ENCODE results near the gene ANKS1B.
"Not testable (repeated sequence)": the region's sequence is repeated elsewhere in the genome, so short reads cannot be mapped to it uniquely, and the experiment has no call there.

The ANKS1B gene

GRCh38 chr12:98868538-98868937, 1116.2 kb downstream of the ANKS1B start:
- Mint-ChIP-seq H3K27me3 (no peaks in the 10 kb centered on the region), H3K27ac (no peak overlapping the region), H3K4me3 (no peak overlapping the region), H3K4me1 (ENCODE audit: low read depth) (no peaks in the 10 kb centered on the region), H3K9me3 (peaks cover 5% of the 10 kb centered on the region), H3K36me3 (ENCODE audit: low read depth) (no peaks in the 10 kb centered on the region)
- intact Hi-C loops (cut with micrococcal nuclease), result no loop called here

DNA sequence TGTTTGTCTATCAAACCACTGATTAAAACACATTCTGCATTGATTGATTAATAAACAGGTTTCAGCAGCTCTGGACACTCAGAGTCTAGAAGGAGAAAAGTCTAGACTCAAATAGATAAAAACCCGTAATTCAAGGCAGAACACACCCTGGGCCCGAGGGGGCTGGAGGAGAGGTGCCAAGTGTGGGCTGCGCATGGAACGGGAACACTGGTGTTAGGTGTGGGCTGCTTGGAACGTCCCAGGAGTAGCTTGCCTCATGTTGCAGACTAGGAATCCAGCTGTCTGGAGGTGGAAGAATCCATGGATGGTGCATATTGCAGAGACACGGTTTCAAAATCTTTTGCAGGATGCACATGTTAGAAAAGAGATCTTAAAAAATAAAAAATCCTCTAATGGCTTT, 1116.7 kb downstream of the ANKS1B start:
- no peaks in the 10 kb centered on the region for H3K4me1 Mint-ChIP-seq (ENCODE audit: low read depth)
- H3K27me3 Mint-ChIP-seq, result no peaks in the 10 kb centered on the region
- no peak overlapping the region for H3K27ac Mint-ChIP-seq
- H3K36me3 Mint-ChIP-seq (ENCODE audit: low read depth), result no peaks in the 10 kb centered on the region
- peaks cover 5% of the 10 kb centered on the region for H3K9me3 Mint-ChIP-seq
- no peak overlapping the region for H3K4me3 Mint-ChIP-seq
- intact Hi-C loops (cut with micrococcal nuclease), result no loop called here

DNA sequence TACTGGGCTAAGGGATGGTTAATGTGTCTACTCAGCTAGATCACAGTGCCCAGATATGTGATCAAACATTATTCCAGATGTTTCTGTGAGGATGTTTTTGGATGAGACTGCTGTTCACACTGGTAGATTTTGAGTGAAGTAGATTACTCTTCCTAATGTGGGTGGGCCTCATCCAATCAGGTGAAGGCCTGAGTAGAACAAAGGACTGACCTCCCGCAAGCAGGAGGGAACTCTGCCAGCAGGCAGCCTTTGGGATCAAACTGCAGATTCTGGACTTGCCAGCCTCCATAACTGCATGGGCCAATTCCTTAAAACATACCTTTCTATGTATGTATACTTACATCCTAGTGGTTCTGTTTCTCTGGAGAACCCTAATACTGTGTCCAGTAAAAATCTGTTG, 1120.4 kb downstream of the ANKS1B start:
- Mint-ChIP-seq H3K9me3 (peaks cover 5% of the 10 kb centered on the region), H3K36me3 (ENCODE audit: low read depth) (no peaks in the 10 kb centered on the region), H3K27ac (no peak overlapping the region), H3K4me1 (ENCODE audit: low read depth) (no peaks in the 10 kb centered on the region), H3K27me3 (no peaks in the 10 kb centered on the region), H3K4me3 (no peak overlapping the region)
- intact Hi-C loops (cut with micrococcal nuclease), result no loop called here

DNA sequence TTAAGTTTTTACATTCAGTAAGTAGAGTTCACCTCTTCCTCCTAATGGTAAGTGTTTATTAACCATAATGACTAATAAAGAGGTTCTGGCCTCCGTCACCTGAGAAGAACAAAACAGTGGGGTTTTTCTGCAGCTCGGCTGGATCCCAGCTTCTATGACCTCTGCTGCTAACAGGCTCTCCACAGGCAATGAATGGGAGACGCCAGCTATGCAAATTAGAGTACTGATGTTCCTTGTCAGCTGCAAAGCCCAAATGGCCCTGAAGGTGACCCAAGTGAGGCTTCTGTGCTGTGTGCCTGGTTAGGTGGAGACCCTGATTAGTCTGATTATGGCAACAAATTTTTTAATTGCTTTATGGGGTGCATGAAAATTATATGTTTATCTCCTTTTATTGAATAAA, 1121.6 kb downstream of the ANKS1B start:
- H3K27ac Mint-ChIP-seq, result no peak overlapping the region
- H3K27me3 Mint-ChIP-seq, result no peaks in the 10 kb centered on the region
- no peak overlapping the region for H3K4me3 Mint-ChIP-seq
- H3K9me3 Mint-ChIP-seq, result peaks cover 5% of the 10 kb centered on the region
- intact Hi-C loops (cut with micrococcal nuclease), result no loop called here
- H3K36me3 Mint-ChIP-seq (ENCODE audit: low read depth), result no peaks in the 10 kb centered on the region
- H3K4me1 Mint-ChIP-seq (ENCODE audit: low read depth), result no peaks in the 10 kb centered on the region

DNA sequence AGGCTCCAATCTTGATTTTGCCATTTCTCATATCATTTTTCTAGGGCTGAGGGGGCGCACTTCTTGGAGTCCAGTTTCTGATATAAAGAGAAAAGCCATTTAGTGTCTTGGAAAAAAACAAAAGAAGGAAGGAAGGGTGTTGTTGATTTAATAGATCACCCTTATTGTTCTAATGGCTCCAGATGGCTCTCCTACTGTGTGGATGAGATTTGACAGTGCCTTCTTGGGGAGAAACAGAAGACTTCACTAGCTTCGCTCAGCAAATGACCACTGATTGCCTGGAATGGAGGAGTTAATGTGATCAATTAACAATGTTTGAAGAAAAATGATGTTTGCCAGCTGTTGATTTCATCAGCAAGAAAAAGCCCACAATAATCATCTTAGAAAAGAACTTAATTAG, 1123.5 kb downstream of the ANKS1B start:
- peaks cover 5% of the 10 kb centered on the region for H3K9me3 Mint-ChIP-seq
- no peaks in the 10 kb centered on the region for H3K4me1 Mint-ChIP-seq (ENCODE audit: low read depth)
- no peak overlapping the region for H3K27ac Mint-ChIP-seq
- H3K36me3 Mint-ChIP-seq (ENCODE audit: low read depth), result no peaks in the 10 kb centered on the region
- H3K27me3 Mint-ChIP-seq, result no peaks in the 10 kb centered on the region
- intact Hi-C loops (cut with micrococcal nuclease), result no loop called here
- no peak overlapping the region for H3K4me3 Mint-ChIP-seq

GRCh38 chr12:98856897-98857540, 1127.7 kb downstream of the ANKS1B start:
- Mint-ChIP-seq H3K9me3 (no peaks in the 10 kb centered on the region), H3K27me3 (peaks cover 2% of the 10 kb centered on the region), H3K27ac (no peak overlapping the region), H3K4me3 (no peak overlapping the region), H3K36me3 (ENCODE audit: low read depth) (no peaks in the 10 kb centered on the region), H3K4me1 (ENCODE audit: low read depth) (no peaks in the 10 kb centered on the region)
- intact Hi-C loops (cut with micrococcal nuclease), result no loop called here

DNA sequence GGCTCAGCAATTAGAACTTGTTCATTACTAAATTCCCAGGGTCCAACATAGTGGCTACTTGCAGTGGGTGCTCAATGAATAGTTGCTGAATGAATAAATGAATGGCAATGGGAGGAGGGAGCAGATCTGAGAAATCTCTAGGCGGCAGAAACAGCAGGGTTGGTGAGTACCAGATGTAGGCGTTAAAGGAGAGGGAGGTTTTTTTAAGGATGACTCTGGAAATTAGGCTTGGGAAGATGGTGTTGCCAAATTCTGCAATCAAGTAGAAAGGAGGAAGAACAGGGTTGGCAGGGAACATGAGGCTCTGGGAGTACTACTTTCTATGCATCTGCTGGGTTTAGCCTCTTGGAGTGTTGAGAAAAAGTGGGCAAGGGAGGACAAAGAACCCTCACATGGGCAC, 1132.6 kb downstream of the ANKS1B start:
- Mint-ChIP-seq H3K4me3 (no peak overlapping the region), H3K36me3 (ENCODE audit: low read depth) (no peaks in the 10 kb centered on the region), H3K9me3 (no peaks in the 10 kb centered on the region), H3K27ac (no peak overlapping the region), H3K4me1 (ENCODE audit: low read depth) (no peaks in the 10 kb centered on the region), H3K27me3 (peaks cover 3% of the 10 kb centered on the region)
- intact Hi-C loops (cut with micrococcal nuclease), result no loop called here

- H3K27me3 Mint-ChIP-seq, result peaks cover 3% of the 10 kb centered on the region
- no peaks in the 10 kb centered on the region for H3K9me3 Mint-ChIP-seq
- intact Hi-C loops (cut with micrococcal nuclease), result no loop called here
- no peaks in the 10 kb centered on the region for H3K4me1 Mint-ChIP-seq (ENCODE audit: low read depth)
- H3K27ac Mint-ChIP-seq, result no peak overlapping the region
- no peak overlapping the region for H3K4me3 Mint-ChIP-seq
- H3K36me3 Mint-ChIP-seq (ENCODE audit: low read depth), result no peaks in the 10 kb centered on the region
These were observed 1137.5 kb downstream of the ANKS1B start for GRCh38 chr12:98847242-98847641.

DNA sequence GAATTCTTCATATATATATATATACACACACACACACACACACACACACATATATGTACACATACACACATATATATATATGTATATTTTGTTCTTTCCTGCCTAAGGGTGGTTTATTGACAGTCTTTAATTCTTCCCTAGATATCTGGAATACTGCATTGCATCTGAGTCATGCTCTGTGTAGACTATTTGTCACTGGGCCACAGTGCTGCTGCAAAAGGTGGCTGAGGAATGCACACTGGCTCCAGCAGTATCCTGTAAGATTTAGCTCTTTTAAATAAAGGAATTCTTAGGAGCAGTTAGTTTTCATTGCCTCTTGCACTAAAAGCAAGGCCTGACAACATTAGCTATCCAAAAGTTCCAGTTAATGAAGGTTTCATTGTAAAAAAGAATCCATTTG, 1138.8 kb downstream of the ANKS1B start:
- no peak overlapping the region for H3K4me3 Mint-ChIP-seq
- H3K4me1 Mint-ChIP-seq (ENCODE audit: low read depth), result no peaks in the 10 kb centered on the region
- H3K27ac Mint-ChIP-seq, result no peak overlapping the region
- H3K9me3 Mint-ChIP-seq, result no peaks in the 10 kb centered on the region
- H3K36me3 Mint-ChIP-seq (ENCODE audit: low read depth), result no peaks in the 10 kb centered on the region
- intact Hi-C loops (cut with micrococcal nuclease), result no loop called here
- H3K27me3 Mint-ChIP-seq, result peaks cover 2% of the 10 kb centered on the region

GRCh38 chr12:98840325-98840724, 1144.4 kb downstream of the ANKS1B start:
- Mint-ChIP-seq H3K27me3 (peaks cover 2% of the 10 kb centered on the region), H3K9me3 (no peaks in the 10 kb centered on the region), H3K4me3 (no peak overlapping the region), H3K27ac (no peak overlapping the region), H3K36me3 (ENCODE audit: low read depth) (no peaks in the 10 kb centered on the region), H3K4me1 (ENCODE audit: low read depth) (no peaks in the 10 kb centered on the region)
- intact Hi-C loops (cut with micrococcal nuclease), result no loop called here

DNA sequence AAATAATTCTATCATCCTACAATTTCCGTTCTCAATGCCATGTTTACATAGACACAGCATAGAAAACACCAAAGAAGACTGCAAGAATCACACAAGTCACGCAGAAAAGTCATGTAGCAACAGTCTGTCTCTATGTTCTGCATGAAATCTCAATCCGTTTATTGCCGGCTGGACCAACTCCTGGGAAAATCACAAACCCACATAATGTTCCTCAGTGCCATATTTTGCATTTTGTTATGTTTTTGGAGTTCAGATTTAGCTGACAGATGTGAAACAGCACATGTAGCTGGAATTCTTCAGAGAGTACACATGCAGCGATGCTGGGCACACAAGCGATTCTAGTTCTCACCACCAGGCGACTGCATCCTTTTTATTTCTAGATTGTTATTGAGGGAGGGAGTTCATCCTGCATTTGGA, 1146.5 kb downstream of the ANKS1B start:
- H3K27me3 Mint-ChIP-seq, result peaks cover 2% of the 10 kb centered on the region
- H3K4me3 Mint-ChIP-seq, result no peak overlapping the region
- H3K9me3 Mint-ChIP-seq, result no peaks in the 10 kb centered on the region
- no peak overlapping the region for H3K27ac Mint-ChIP-seq
- no peaks in the 10 kb centered on the region for H3K4me1 Mint-ChIP-seq (ENCODE audit: low read depth)
- no peaks in the 10 kb centered on the region for H3K36me3 Mint-ChIP-seq (ENCODE audit: low read depth)
- intact Hi-C loops (cut with micrococcal nuclease), result no loop called here

DNA sequence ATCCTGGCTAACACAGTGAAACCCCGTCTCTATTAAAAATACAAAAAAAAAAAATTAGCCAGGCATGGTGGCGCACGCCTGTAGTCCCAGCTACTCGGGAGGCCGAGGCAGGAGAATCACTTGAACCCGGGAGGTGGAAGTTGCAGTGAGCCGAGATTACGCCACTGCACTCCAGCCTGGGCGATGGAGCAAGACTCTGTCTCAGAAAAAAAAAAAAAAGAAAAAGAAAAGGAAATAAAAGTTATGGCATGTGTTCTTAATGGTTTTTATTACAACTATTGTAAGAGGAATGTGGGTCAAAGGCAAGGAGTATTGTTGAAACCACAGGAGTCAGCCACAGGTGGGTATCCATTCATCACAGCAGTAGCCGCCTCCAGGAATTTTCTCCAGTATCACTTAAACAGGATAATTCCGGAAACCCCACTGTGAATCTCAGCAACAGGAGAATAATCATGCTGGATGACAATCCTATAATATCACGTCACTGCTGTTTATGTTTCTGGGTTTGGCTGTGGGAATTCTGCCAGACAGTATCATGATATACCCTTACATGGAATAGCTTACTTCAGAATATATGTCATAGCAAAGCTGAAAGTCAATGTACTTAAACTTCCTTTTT, 1147.5 kb downstream of the ANKS1B start:
- H3K4me3 Mint-ChIP-seq; H3K36me3 Mint-ChIP-seq (ENCODE audit: low read depth); H3K27ac Mint-ChIP-seq; H3K9me3 Mint-ChIP-seq; H3K4me1 Mint-ChIP-seq (ENCODE audit: low read depth); intact Hi-C loops (cut with micrococcal nuclease); H3K27me3 Mint-ChIP-seq: not testable (repeated sequence)

GRCh38 chr12:98830657-98831056, 1154.1 kb downstream of the ANKS1B start:
- H3K36me3 Mint-ChIP-seq (ENCODE audit: low read depth), result no peaks in the 10 kb centered on the region
- intact Hi-C loops (cut with micrococcal nuclease), result no loop called here
- no peaks in the 10 kb centered on the region for H3K4me1 Mint-ChIP-seq (ENCODE audit: low read depth)
- no peak overlapping the region for H3K27ac Mint-ChIP-seq
- H3K9me3 Mint-ChIP-seq, result no peaks in the 10 kb centered on the region
- peaks cover 7% of the 10 kb centered on the region for H3K27me3 Mint-ChIP-seq
- H3K4me3 Mint-ChIP-seq, result no peak overlapping the region

DNA sequence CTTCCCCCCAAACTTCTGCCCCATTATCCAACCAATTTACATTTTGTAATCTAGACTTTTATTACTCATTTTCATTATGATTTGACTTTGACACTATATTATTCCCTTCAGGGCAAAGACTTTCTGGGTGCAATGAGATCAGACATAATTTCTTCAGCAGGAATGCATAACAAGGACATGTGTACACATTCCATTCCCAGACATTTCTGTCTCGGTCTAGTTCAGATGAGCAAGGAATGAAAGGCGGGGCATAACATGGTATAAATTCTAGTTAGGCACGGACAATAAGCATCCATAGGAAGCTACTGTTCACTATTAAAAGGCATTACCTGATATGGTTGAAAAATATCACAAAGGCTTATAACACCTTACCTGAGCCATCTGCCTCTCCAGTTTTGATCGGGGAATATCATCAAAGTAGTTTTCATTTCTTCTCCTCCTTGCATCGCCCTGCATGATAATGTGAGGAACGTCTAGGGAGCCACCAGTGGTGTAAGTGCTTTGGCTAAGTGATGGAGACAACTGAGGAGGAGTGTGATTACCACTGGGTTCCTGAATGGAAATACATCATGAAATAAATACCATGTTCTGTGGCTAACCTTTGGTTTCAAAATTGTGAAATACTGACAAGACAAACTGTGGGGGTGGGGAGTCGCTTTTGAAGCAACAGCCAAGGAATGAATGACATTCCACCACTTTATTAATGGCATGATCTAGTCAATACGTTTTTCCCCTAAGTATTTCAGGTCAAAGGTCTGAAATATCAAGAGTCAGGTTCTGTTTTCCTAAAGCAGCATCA, 1155.7 kb downstream of the ANKS1B start:
- peaks cover 10% of the 10 kb centered on the region for H3K27me3 Mint-ChIP-seq
- H3K4me3 Mint-ChIP-seq, result no peak overlapping the region
- H3K27ac Mint-ChIP-seq, result no peak overlapping the region
- no peaks in the 10 kb centered on the region for H3K9me3 Mint-ChIP-seq
- intact Hi-C loops (cut with micrococcal nuclease), result no loop called here
- H3K4me1 Mint-ChIP-seq (ENCODE audit: low read depth), result no peaks in the 10 kb centered on the region
- H3K36me3 Mint-ChIP-seq (ENCODE audit: low read depth), result no peaks in the 10 kb centered on the region

Data from dendritic cell treated with granulocyte-macrophage colony-stimulating factor and Interleukin-4, amounts not matched to agents 40 ng/mL and 50 ng/mL, for 4 days (primary cell).